HG03060 (cell line): ENCODE data around the gene CSNK1D.

Source experiments
- ATAC-seq: cut with Tn5 transposase; IDR thresholded peaks from one replicate; pipeline ENCODE4 v1.9.1; 2021; ENCODE audit warnings: low read depth, moderate number of reproducible peaks; ENCODE audit not compliant: unreplicated experiment

Gene CSNK1D

GRCh38 chr17:82311971-82312370 is 38.5 kb upstream of the CSNK1D start:
- ATAC-seq = no peak

GRCh38 chr17:82310877-82311276 is 37.4 kb upstream of the CSNK1D start:
- no peak for ATAC-seq

GRCh38 chr17:82309656-82310570 is 36.4 kb upstream of the CSNK1D start:
- no peak for ATAC-seq

- ATAC-seq = no peak
These were observed 32.3 kb upstream of the CSNK1D start for GRCh38 chr17:82305727-82306300.

GRCh38 chr17:82304826-82305726 is 31.6 kb upstream of the CSNK1D start:
- no peak for ATAC-seq

GRCh38 chr17:82303944-82304808 is 30.7 kb upstream of the CSNK1D start:
- ATAC-seq = no peak

- no peak for ATAC-seq
These were observed 29.8 kb upstream of the CSNK1D start for GRCh38 chr17:82302991-82303943.

- ATAC-seq = no peak
These were observed 29.1 kb upstream of the CSNK1D start for GRCh38 chr17:82302568-82302963.

GRCh38 chr17:82301916-82302567 is 28.5 kb upstream of the CSNK1D start:
- no peak for ATAC-seq

GRCh38 chr17:82301300-82301915 is 27.9 kb upstream of the CSNK1D start:
- ATAC-seq = no peak

- ATAC-seq = no peak
These were observed 27.3 kb upstream of the CSNK1D start for GRCh38 chr17:82300707-82301270.

- ATAC-seq = no peak
These were observed 26.7 kb upstream of the CSNK1D start for GRCh38 chr17:82300228-82300627.

GRCh38 chr17:82299452-82299851 is 26.0 kb upstream of the CSNK1D start:
- ATAC-seq = no peak

- no peak for ATAC-seq
These were observed 25.3 kb upstream of the CSNK1D start for GRCh38 chr17:82298538-82299421.

GRCh38 chr17:82297714-82298537 is 24.4 kb upstream of the CSNK1D start:
- no peak for ATAC-seq

GRCh38 chr17:82297280-82297713 is 23.8 kb upstream of the CSNK1D start:
- no peak for ATAC-seq
